Inferior parietal cortex (tissue), 1 donor: ENCODE data around the gene HM13.
"Not testable (repeated sequence)": the region's sequence is repeated elsewhere in the genome, so short reads cannot be mapped to it uniquely, and the experiment has no call there.

Experiments
- DNase-seq: peaks from one replicate; pipeline ENCODE4 v3.0.0-alpha.2; 2016; ENCODE audit errors: extremely low spot score

The HM13 gene

GRCh38 chr20:31500527-31500926 is 13.7 kb upstream of the HM13 start:
- no peak for DNase-seq

- peak; percentile 89 for DNase-seq
Observed at GRCh38 chr20:31502884-31503673, 11.2 kb upstream of the HM13 start.

GRCh38 chr20:31505903-31506302 is 8.3 kb upstream of the HM13 start:
- no peak for DNase-seq

DNA sequence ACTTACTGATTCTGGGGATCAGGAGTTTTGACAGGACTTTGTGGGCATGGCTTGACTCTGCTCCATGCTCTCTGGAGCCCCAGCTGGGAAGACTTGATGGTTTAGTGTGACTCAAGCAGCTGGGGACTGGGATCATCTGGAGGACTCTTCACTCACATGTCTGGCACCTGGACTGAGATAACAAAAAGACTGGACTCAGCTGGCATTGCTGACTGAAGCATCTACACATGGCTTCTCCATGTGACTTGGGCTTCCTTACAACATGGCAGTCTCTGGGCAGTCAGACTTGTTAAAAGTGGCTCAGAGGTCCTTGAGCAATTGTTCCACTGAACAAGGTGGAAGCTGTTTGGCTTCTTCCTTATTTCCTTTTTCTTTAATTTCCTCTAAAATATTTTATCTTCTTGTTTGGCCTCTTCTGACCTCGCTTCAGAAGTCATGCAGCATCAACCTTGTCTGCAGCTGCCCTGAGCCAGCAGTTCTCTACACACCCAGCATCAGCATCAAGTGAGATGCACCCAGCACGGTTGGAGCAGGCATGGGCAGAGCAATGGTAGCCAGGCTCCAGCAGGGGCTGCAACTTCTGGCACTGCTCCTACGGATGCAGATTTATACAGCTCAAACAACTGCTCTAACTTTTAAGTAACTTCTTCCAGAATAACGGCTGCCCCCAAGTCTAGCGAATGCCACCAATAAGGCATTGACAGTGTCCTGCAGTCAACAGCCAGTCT is 5.6 kb upstream of the HM13 start:
- DNase-seq: no peak

- no peak for DNase-seq
Observed at GRCh38 chr20:31515072-31515774, 981 bp downstream of the HM13 start.

DNA sequence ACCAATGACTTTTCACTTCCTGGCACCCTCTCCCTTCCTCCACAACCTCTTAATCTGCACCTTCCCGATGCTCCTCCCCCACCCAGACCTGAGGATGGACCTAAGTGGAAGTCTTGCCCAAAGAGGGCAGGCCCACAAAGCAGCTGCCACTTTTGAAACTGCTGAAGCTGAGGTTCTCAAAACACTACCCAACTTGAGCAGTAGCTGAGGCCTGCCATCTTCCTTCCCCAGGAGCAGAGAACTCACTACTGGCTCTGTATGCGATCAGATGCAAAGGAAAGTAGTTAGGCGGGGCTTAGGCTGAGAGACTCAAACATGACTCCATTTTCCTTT is 1.5 kb downstream of the HM13 start:
- no peak for DNase-seq

GRCh38 chr20:31516166-31516565 is 1.9 kb downstream of the HM13 start:
- DNase-seq: no peak

GRCh38 chr20:31516651-31517050 is 2.4 kb downstream of the HM13 start:
- DNase-seq: no peak

GRCh38 chr20:31517373-31517772 is 3.1 kb downstream of the HM13 start:
- DNase-seq: no peak

DNA sequence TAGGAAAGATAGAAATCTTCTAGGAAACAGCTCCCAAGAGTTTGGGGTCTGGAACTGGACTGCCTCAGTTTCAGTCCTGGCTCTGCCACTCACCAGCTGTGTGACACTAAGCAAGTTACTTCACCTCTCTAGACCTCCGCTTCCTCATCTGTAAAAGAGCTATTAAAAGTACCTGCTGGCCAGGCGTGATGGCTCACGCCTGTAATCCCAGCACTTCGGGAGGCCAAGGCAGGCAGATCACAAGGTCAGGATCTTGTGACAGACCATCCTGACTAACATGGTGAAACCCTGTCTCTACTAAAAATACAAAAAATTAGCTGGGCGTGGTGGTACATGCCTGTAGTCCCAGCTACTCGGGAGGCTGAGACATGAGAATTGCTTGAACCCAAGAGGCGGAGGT is 7.0 kb downstream of the HM13 start:
- DNase-seq: not testable (repeated sequence)

DNA sequence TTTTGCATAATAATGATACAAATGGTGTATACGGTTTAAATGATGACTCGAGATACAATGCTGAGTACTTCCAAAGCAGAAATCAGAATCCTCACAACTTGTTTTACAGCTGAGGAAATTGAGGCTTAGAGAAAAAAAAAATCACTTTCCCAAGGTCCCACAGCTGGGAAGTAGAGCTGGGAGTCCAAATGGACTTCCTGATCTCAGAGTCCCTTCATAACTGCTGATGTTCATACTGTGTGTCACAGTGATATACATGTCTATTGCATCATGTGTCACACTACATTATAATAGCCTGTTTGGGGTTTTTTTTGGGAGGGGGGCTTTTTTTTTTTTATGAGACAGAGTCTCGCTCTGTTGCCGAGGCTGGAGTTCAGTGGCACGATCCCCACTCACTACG is 8.5 kb downstream of the HM13 start:
- no peak for DNase-seq

- DNase-seq: no peak
Observed at GRCh38 chr20:31523361-31524283, 9.4 kb downstream of the HM13 start.

GRCh38 chr20:31527266-31527665 is 13.0 kb downstream of the HM13 start:
- DNase-seq: no peak

GRCh38 chr20:31535298-31535697 is 21.1 kb downstream of the HM13 start:
- DNase-seq: no peak

DNA sequence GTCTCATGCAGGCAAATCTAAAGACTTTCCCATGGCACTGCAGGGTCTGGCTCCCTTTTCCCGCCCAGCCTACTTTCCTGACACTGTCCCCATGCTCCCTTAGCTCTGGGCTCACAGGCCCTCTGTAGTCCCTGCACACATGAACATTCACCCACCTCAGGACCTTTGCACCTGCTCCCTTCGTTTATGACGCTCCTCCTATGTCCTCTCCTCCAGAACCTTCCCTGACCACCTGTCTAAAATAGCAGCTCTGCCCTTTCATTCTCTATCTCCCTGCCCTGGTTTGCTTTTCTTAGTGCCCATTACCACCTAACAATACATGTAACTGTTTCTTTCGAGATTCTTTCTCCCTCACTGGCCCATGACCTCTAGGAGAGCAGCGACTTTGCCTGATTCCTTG is 22.3 kb downstream of the HM13 start:
- DNase-seq: no peak

DNA sequence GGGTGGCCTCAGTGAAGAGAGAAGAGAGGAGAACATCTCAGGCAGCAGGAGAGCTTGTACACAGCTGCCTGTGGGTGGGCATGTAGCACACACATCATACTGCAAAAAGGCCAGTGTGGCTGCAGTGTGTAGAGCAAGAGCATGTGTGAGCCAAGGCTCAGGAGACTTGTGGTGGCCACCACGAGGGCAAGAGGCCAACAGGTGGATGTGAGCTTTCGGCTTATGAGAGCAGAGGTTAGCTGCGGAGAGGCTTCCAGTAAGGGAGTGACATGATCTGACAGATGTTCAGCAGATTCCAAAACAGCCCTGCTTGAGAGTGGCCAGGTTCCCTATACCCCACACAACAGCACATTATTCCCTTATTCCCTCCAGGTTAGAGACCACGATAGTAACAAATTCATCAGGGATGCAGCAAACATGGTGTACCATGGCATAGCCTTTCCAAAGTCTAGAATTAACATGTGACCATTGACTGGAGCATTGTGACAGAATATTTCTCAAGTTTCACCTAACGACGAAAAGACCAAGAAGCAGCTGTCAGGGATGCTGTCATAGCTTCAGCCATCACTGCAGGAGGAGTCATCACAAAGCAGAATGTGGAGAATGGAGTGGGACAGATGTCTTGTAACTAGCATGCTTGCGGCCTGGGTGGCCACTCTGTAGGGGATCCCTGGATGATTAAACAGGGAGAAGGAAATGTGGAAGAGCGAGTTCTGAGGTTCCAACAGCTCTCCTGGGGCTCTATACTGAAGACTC is 23.1 kb downstream of the HM13 start:
- no peak for DNase-seq

GRCh38 chr20:31537890-31538289 is 23.6 kb downstream of the HM13 start:
- no peak for DNase-seq

GRCh38 chr20:31538326-31538725 is 24.1 kb downstream of the HM13 start:
- no peak for DNase-seq

- not testable (repeated sequence) for DNase-seq
Observed at GRCh38 chr20:31539636-31540035, 25.4 kb downstream of the HM13 start.

DNA sequence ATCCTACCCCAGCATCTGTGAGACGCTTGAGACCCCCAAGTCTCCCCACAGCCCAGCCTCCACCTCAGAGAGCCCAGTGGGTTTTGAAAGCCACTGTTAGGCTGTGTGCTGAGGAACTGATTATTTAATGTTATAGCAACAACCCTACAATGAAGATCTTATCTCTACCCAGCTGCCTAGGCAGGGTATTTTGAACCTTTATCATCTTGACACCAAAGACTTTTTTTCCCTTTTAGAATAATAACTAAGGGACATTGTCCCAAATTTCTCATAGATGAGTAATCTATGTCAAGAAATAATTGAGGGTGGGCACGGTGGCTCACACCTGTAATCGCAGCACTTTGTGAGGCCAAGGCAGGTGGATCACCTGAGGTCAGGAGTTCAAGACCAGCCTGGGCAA is 26.2 kb downstream of the HM13 start:
- DNase-seq: no peak
